Choroid plexus epithelial cell (primary cell): ENCODE measurements around the gene RASD2.

ENCODE experiments used
- DNase-seq: peaks from one replicate; pipeline ENCODE4 v3.0.0-alpha.2; 2010; ENCODE audit warnings: low read depth
- H3K4me3 ChIP-seq: 2 replicates; pipeline ENCODE4 v1.5.1; 2011; ENCODE audit warnings: low read depth, mild to moderate bottlenecking, control low read depth, low read length, moderate library complexity
- CTCF ChIP-seq: conservative IDR thresholded peaks from 2 replicates; pipeline ENCODE4 v1.5.1; 2011; ENCODE audit warnings: low read depth, mild to moderate bottlenecking, control low read depth, inconsistent platforms, low read length, moderate library complexity

RASD2 gene

GRCh38 chr22:35601013-35601580 is 60.5 kb downstream of the RASD2 start:
- DNase-seq: no peak
- no peak overlapping the region for H3K4me3 ChIP-seq
- no peak for TF ChIP-seq CTCF

GRCh38 chr22:35601743-35602615 is 61.3 kb downstream of the RASD2 start:
- no peak overlapping the region for H3K4me3 ChIP-seq
- no peak for TF ChIP-seq CTCF
- DNase-seq: peak; percentile 89
